Omental fat pad (tissue), 4 donors: ENCODE results near the gene ZNF407. TPM values are rescaled to one million over a fixed set of nuclear protein-coding genes. Genes with fewer than 3 reads are reported as not detected.

Experiments used
- ATAC-seq: fragments of 150-250 bp; one replicate; pipeline ENCODE4 v1.9.1; 2016; ENCODE audit warnings: mild to moderate bottlenecking, moderate library complexity; ENCODE audit not compliant: low FRiP score
- DNase-seq: peaks from one replicate; pipeline ENCODE4 v3.0.0-alpha.2; 2019; ENCODE audit warnings: low spot score
- total RNA-seq, 4 donors: library from RNA; depleted of rRNA; stranded (reverse); fragments of >200 nt; gene quantifications; one replicate each; pipeline ENCODE4 v1.1.0, GENCODE V29; 2016
- TF ChIP-seq, protein P1 (sequence below), 3 donors: fragments of 450-650 bp; IDR thresholded peaks; one replicate each; pipeline ENCODE4 v1.5.1; 2016 to 2017; ENCODE audit warnings: antibody characterized with exemption in 3 of 3, mild to moderate bottlenecking in 3 of 3, moderate library complexity in 2 of 3

The ZNF407 gene
- total RNA-seq, 4 donors from 2014 or later: 13.4 to 26.7 (median 19.7) TPM

GRCh38 chr18:74826572-74826971 is 228.9 kb downstream of the ZNF407 start:
- no peak for ATAC-seq
- TF ChIP-seq, protein P1, sequence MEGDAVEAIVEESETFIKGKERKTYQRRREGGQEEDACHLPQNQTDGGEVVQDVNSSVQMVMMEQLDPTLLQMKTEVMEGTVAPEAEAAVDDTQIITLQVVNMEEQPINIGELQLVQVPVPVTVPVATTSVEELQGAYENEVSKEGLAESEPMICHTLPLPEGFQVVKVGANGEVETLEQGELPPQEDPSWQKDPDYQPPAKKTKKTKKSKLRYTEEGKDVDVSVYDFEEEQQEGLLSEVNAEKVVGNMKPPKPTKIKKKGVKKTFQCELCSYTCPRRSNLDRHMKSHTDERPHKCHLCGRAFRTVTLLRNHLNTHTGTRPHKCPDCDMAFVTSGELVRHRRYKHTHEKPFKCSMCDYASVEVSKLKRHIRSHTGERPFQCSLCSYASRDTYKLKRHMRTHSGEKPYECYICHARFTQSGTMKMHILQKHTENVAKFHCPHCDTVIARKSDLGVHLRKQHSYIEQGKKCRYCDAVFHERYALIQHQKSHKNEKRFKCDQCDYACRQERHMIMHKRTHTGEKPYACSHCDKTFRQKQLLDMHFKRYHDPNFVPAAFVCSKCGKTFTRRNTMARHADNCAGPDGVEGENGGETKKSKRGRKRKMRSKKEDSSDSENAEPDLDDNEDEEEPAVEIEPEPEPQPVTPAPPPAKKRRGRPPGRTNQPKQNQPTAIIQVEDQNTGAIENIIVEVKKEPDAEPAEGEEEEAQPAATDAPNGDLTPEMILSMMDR (IDR thresholded peaks at IDR 0.05): no peak
- no peak for DNase-seq

DNA sequence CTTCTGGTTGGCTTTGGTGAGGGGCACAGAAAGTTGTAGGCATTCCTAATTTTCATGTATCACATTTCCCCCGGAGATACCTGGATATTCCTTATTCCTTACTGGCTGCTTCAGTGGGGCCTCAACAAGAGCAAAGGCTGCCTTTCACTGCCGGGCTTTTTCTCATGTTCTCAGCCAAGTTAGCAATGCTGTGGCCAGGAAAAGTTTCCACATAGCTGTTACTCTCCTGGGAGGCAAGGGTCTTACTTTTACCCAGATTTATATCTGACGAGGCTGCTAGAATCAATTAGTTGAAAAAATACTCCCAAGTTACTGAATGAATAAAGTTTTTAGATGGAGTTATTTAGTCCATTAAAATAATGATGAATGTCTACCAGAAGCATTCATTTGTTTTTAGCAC is 230.5 kb downstream of the ZNF407 start:
- TF ChIP-seq, protein P1 (IDR thresholded peaks at IDR 0.05): no peak
- no peak for ATAC-seq
- DNase-seq: no peak

- TF ChIP-seq, protein P1 (IDR thresholded peaks at IDR 0.05): no peak
- ATAC-seq (no peak), DNase-seq (no peak)
Observed at GRCh38 chr18:74831571-74832250, 234.0 kb downstream of the ZNF407 start.

GRCh38 chr18:74832381-74832780 is 234.7 kb downstream of the ZNF407 start:
- TF ChIP-seq, protein P1 (IDR thresholded peaks at IDR 0.05): no peak

DNA sequence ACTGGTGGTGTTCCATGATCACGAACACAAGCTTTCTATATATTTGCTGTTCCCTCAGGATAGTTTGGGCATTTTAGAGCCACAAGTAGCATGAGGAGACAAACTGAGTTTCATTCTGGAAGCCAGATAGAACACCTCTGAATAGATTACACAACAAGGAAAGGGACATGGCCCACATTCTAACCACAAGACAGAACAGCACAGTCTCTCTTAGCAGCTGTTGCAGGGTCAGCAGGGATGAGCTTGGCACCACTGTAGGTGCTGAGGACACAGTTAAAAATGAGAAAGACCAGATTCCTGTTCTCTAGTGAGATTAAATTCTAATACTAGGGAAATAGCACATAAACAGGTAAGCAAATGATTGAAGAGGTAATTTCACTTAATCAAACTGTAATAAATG is 235.3 kb downstream of the ZNF407 start:
- TF ChIP-seq, protein P1 (IDR thresholded peaks at IDR 0.05): no peak
- DNase-seq: no peak
- ATAC-seq: no peak

More at GRCh38 chr18:74832381-74832780, 234.7 kb downstream of the ZNF407 start:
- DNase-seq (no peak), ATAC-seq (no peak)

- TF ChIP-seq, protein P1 (IDR thresholded peaks at IDR 0.05): no peak
- no peak for ATAC-seq
Observed at GRCh38 chr18:74834424-74835309, 237.0 kb downstream of the ZNF407 start.

More at GRCh38 chr18:74834424-74835309, 237.0 kb downstream of the ZNF407 start:
- no peak for DNase-seq
